Measurements from ENCODE around the gene KRT73.

The KRT73 gene

GRCh38 chr12:52645120-52645761 is 26.9 kb upstream of the KRT73 start:
- DNase-seq, result no peak

GRCh38 chr12:52644078-52644415 is 25.7 kb upstream of the KRT73 start:
- no peak for DNase-seq

- no peak for DNase-seq
Measured at GRCh38 chr12:52643233-52644077, 25.1 kb upstream of the KRT73 start.

GRCh38 chr12:52641468-52641867 is 23.1 kb upstream of the KRT73 start:
- no peak for DNase-seq

GRCh38 chr12:52637299-52637698 is 18.9 kb upstream of the KRT73 start:
- DNase-seq, result no peak

- no peak for DNase-seq
Measured at GRCh38 chr12:52636592-52637258, 18.4 kb upstream of the KRT73 start.

GRCh38 chr12:52636189-52636588 is 17.8 kb upstream of the KRT73 start:
- no peak for DNase-seq

- no peak for DNase-seq
Measured at GRCh38 chr12:52634266-52635056, 16.1 kb upstream of the KRT73 start.

GRCh38 chr12:52633383-52633782 is 15.0 kb upstream of the KRT73 start:
- DNase-seq, result no peak

GRCh38 chr12:52632656-52633055 is 14.3 kb upstream of the KRT73 start:
- no peak for DNase-seq

GRCh38 chr12:52631676-52632459 is 13.5 kb upstream of the KRT73 start:
- DNase-seq, result no peak

- DNase-seq, result no peak
Measured at GRCh38 chr12:52631264-52631663, 12.9 kb upstream of the KRT73 start.

- no peak for DNase-seq
Measured at GRCh38 chr12:52630599-52631200, 12.3 kb upstream of the KRT73 start.

- no peak for DNase-seq
Measured at GRCh38 chr12:52630008-52630500, 11.7 kb upstream of the KRT73 start.

- no peak for DNase-seq
Measured at GRCh38 chr12:52629281-52630007, 11.1 kb upstream of the KRT73 start.

- no peak for DNase-seq
Measured at GRCh38 chr12:52628841-52629240, 10.5 kb upstream of the KRT73 start.

GRCh38 chr12:52628111-52628507 is 9.8 kb upstream of the KRT73 start:
- DNase-seq, result no peak

- no peak for DNase-seq
Measured at GRCh38 chr12:52627395-52628110, 9.2 kb upstream of the KRT73 start.

- no peak for DNase-seq
Measured at GRCh38 chr12:52622349-52622748, 4.0 kb upstream of the KRT73 start.

GRCh38 chr12:52618866-52619265 is 507 bp upstream of the KRT73 start:
- DNase-seq, result no peak

Measured in activated CD4-positive, alpha-beta T cell treated with anti-CD3 and anti-CD28 coated beads for 4 hours (primary cell).